BE2C (cell line): ENCODE results near the gene EFS.

ENCODE experiments used
- DNase-seq: peaks from one replicate; pipeline ENCODE4 v3.0.0-alpha.2; 2020
- H3K27me3 ChIP-seq: fragments of 250-450 bp; sonication (Bioruptor Pico); 2 replicates; pipeline ENCODE4 v1.5.1; 2020; ENCODE audit warnings: mild to moderate bottlenecking
- H3K36me3 ChIP-seq: fragments of 250-450 bp; sonication (Bioruptor Pico); 2 replicates; pipeline ENCODE4 v1.5.1; 2020; ENCODE audit warnings: mild to moderate bottlenecking
- H3K4me1 ChIP-seq: fragments of 250-450 bp; sonication (Bioruptor Pico); 2 replicates; pipeline ENCODE4 v1.5.1; 2020
- H3K4me3 ChIP-seq: 2 replicates; pipeline ENCODE4 v1.5.1; 2011; ENCODE audit warnings: low read depth, low read length
- H3K9me3 ChIP-seq: fragments of 250-450 bp; sonication (Bioruptor Pico); 2 replicates; pipeline ENCODE4 v1.5.1; 2020
- TF ChIP-seq, protein P1 (sequence below): IDR thresholded peaks from 2 replicates; pipeline ENCODE4 v1.5.1; 2012; ENCODE audit warnings: mild to moderate bottlenecking, low read depth, low read length

EFS gene

DNA sequence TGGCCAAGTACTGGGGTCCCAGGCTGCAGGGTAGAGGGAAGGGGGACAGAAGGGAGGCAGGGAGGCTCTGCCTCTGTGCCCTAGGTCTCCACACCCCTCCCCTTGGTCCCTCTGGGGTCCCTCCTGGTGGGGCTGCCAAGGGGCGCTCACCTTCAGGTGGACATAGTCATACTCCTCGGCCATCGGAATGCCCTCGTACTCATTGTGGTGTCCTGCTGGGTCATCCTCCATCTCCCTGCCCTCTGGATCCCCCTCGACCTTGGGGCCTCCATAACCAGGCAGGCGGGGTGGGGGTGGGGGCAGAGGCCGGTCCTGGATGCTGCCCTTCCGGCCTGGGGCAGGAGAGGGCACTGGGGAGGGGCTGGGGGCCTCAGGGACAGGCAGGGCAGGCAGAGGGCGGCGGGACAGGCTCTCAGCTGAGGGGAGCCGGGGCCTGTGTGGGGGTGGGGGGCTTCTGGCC lies 5.8 kb downstream of the EFS start:
- Histone ChIP-seq H3K9me3 (no peaks in the 10 kb centered on the region), H3K27me3 (no peaks in the 10 kb centered on the region), H3K4me3 (no peak overlapping the region), H3K36me3 (no peaks in the 10 kb centered on the region), H3K4me1 (no peaks in the 10 kb centered on the region)
- TF ChIP-seq, protein P1, sequence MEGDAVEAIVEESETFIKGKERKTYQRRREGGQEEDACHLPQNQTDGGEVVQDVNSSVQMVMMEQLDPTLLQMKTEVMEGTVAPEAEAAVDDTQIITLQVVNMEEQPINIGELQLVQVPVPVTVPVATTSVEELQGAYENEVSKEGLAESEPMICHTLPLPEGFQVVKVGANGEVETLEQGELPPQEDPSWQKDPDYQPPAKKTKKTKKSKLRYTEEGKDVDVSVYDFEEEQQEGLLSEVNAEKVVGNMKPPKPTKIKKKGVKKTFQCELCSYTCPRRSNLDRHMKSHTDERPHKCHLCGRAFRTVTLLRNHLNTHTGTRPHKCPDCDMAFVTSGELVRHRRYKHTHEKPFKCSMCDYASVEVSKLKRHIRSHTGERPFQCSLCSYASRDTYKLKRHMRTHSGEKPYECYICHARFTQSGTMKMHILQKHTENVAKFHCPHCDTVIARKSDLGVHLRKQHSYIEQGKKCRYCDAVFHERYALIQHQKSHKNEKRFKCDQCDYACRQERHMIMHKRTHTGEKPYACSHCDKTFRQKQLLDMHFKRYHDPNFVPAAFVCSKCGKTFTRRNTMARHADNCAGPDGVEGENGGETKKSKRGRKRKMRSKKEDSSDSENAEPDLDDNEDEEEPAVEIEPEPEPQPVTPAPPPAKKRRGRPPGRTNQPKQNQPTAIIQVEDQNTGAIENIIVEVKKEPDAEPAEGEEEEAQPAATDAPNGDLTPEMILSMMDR, result no peak
- no peak for DNase-seq

DNA sequence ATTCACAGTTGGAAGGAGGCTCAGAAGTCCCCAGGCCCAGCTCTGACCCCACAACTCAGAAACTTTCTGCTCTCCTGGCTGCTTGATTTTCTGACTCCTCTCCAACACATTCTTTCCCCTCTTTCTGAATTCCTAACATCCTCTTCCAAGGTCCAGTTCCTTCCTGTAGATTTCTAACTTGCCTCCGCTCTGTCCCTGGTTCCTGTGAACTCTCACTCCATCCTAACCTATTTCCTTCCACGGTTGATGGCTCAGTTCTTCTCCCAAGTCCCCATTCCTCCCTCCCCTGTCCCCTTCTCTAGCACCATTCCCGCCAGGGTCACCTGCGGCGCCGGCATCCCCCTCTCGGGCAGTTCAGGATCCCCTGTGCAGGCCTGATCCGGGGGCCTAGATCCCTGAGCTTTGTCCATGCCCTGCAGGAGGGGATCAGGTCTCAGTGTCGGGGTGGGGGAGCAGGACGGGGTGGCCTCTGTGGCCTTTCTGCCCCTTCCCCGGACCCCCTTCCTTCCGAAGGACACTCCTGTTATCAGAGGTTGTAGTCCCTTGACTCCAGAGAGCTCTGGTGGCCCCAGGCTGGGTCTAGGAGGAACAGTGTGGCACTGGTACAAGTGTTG lies 6.3 kb downstream of the EFS start:
- Histone ChIP-seq H3K9me3 (no peaks in the 10 kb centered on the region), H3K4me3 (no peak overlapping the region), H3K36me3 (no peaks in the 10 kb centered on the region), H3K4me1 (no peaks in the 10 kb centered on the region), H3K27me3 (no peaks in the 10 kb centered on the region)
- TF ChIP-seq, protein P1, result no peak
- no peak for DNase-seq

DNA sequence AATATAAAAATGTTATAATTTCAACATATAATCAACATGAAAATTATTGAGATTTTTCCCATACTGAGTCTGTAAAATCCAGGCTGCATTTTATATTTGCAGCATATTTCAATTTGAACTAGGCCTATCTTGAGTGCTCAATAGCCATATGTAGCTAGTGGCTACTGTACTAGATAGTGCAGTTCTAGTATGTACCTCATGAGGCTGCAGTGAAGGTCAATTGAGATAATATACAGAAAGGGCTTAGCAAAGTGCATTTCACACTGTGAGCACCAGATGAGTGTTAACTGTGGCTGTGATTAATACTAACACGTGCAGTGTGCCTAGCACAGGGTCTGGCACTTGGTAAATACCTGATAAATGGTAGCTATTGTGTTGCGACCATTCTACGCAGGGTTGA lies 6.9 kb downstream of the EFS start:
- Histone ChIP-seq H3K36me3 (no peaks in the 10 kb centered on the region), H3K4me3 (no peak overlapping the region), H3K4me1 (no peaks in the 10 kb centered on the region), H3K27me3 (no peaks in the 10 kb centered on the region), H3K9me3 (no peaks in the 10 kb centered on the region)
- TF ChIP-seq, protein P1, result no peak
- no peak for DNase-seq

DNA sequence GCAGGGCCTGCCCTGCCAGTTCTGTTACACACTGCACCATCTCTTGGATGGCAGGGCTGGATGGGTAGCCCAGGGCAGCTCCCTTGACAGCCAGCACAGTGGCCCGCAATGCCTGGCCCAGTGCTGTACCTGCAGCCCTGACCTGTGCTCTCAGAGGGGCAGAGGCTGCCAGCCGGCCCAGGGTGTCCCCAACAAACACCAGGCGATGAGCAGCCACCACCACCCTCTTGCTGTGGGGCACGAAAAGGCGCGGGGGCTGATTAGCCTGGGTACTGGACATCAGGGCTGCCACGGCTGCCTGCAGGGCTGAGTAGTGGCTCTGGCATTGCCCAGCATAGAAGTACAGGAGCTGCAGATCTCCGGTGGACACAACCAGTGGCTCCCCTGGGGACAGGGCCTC lies 7.7 kb downstream of the EFS start:
- Histone ChIP-seq H3K9me3 (no peaks in the 10 kb centered on the region), H3K4me3 (no peak overlapping the region), H3K36me3 (no peaks in the 10 kb centered on the region), H3K4me1 (no peaks in the 10 kb centered on the region), H3K27me3 (no peaks in the 10 kb centered on the region)
- TF ChIP-seq, protein P1, result no peak
- no peak for DNase-seq

DNA sequence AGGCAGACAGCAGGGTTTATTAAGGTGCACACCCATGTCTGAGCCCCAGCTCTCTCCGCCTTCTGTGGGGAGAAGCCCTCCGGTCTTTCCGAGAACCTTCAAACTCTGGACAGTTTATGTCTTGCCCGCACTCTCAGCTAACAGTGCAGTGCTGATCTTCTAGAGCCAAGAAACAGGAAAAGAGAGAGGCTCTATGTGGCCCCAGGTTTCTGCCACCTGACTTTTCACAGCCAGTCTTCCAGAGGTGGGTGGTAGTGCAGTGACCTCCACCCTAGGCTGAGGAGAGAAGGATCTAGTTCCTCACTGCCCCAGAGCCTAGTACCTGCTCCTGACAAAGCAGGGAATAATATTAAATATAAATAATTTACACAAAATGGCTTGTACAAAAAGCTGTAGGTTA lies 8.3 kb downstream of the EFS start:
- Histone ChIP-seq H3K4me3 (no peak overlapping the region), H3K36me3 (no peaks in the 10 kb centered on the region), H3K9me3 (no peaks in the 10 kb centered on the region), H3K4me1 (peaks cover 2% of the 10 kb centered on the region; the same call in 1 of the 2 replicates), H3K27me3 (no peaks in the 10 kb centered on the region)
- TF ChIP-seq, protein P1, result no peak
- no peak for DNase-seq

DNA sequence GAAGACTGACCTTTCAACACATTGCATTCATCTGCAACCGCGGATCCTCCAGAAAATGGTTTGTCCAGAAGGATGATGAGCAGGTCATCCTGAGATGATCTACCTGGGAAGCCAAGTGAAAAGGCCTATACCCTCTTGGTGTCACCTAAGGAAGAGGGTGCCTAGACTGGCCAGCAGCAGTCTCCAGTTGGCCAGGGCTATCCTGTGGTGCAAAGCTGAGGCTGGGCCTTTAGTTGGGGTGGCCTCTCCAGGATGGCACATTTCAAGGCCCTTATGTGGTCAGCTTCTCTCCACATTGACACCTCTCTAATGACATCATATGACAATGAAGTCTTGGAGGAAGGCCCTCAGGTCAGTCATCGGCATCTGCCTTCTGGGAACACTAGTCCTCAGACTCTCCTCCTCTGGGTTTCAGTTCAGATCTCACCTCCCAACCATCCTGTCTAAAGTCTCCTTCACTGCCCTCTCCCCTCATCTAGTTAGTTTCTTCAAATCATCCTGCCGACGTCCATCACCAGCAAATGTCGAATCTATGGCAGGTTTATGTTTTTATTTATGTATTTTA lies 9.0 kb downstream of the EFS start:
- peaks cover 3% of the 10 kb centered on the region; the same call in 1 of the 2 replicates for H3K4me1 ChIP-seq
- no peaks in the 10 kb centered on the region for H3K27me3 ChIP-seq
- no peak for DNase-seq

More for the DNA sequence above, 9.0 kb downstream of the EFS start:
- H3K9me3 ChIP-seq, result no peaks in the 10 kb centered on the region
- no peaks in the 10 kb centered on the region for H3K36me3 ChIP-seq
- TF ChIP-seq, protein P1, result no peak
- no peak overlapping the region for H3K4me3 ChIP-seq
